GM23248 (cell line): ENCODE data around the gene ADGRD1.
"Not testable (repeated sequence)": the region's sequence is repeated elsewhere in the genome, so short reads cannot be mapped to it uniquely, and the experiment has no call there.

Experiments used
- EZH2 ChIP-seq: fragments of 200-600 bp; sonication (generic); IDR thresholded peaks from 2 replicates; pipeline ENCODE4 v1.6.1; 2018; ENCODE audit warnings: antibody characterized with exemption, mild to moderate bottlenecking; ENCODE audit not compliant: insufficient read depth, poor library complexity, severe bottlenecking
- EZH2phosphoT487 ChIP-seq: fragments of 200-600 bp; sonication (generic); IDR thresholded peaks from 2 replicates; pipeline ENCODE4 v1.6.1; 2018; ENCODE audit warnings: antibody characterized with exemption, moderate library complexity, mild to moderate bottlenecking, low read depth; ENCODE audit not compliant: insufficient read depth

DNA sequence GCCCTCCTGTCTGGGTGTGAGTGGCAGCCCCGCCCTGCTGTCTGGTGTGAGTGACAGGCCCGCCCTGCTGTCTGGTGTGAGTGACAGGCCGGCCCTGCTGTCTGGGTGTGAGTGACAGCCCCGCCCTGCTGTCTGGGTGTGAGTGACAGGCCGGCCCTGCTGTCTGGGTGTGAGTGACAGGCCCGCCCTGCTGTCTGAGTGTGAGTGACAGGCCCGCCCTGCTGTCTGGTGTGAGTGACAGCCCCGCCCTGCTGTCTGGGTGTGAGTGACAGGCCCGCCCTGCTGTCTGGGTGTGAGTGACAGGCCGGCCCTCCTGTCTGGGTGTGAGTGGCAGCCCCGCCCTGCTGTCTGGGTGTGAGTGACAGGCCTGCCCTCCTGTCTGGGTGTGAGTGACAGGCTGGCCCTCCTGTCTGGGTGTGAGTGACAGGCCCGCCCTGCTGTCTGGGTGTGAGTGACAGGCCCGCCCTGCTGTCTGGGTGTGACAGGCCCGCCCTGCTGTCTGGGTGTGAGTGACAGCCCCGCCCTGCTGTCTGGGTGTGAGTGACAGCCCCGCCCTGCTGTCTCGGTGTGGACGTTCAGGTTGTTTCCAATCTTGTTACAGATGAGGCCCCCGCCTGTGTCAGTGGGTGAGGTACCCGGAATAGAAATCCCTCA, 175.4 kb downstream of the ADGRD1 start:
- not testable (repeated sequence) for TF ChIP-seq EZH2, EZH2phosphoT487
